Measurements from ENCODE around the gene PHKG2.

Gene PHKG2

DNA sequence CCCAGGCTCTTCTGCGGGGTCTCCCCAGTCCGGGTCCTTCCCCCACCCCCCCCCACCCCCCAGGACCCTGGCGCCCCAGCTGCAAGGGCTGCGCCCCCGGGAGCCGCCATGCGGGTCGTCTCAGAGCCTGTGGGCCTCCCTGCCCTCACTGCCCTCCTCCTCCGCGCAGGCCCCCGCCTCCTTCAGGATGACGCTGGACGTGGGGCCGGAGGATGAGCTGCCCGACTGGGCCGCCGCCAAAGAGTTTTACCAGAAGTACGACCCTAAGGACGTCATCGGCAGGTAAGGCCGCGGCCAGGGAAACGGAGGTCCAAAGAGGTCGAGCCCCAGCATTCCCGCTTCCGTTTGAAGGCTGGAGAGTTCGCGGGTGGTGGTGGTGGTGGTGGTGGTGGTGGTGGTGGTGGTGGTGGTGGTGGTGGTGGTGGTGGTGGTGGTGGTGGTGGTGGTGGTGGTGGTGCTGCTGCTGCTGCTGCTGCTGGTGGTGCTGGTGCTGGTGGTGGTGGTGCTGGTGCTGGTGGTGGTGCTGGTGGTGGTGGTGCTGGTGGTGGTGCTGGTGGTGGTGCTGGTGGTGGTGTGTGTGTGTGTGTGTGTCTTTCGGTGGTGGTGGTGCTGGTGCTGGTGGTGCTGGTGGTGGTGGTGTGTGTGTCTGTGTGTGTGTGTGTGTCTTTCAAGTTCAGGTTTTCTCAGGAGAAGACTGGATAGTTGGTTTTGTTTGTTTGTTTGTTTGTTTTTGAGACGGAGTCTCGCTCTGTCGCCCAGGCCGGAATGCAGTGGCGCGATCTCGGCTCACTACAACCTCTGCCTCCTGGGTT lies 615 bp downstream of the PHKG2 start:
- peak; percentile 59 for DNase-seq
- in situ Hi-C loops (cut with HindIII; ENCODE audit: low pct_ligation_motif_present, low pct_unique_long_range_greater_than_20kb, low sequenced_read_pairs) = no loop called here

DNA sequence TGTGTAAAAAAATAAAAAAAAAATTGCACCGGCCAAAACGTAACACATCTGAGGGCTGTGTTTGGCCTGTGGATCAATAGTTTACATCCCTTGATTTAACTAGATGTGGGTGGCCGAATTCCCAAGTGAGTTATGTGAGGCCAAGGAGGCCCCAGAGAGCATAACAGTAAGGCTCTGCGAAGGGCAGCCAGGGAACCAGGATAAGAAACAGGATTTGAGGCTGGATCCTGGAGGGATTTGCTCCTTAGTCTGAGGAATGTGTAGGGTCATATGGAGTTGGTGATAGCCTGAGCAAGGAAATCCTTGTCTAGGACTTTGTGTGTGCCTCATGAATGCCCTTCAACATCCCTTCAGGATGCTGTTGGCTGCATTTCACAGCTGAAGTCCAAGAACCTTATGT lies 2.0 kb downstream of the PHKG2 start:
- in situ Hi-C loops (cut with HindIII; ENCODE audit: low pct_ligation_motif_present, low pct_unique_long_range_greater_than_20kb, low sequenced_read_pairs) = no loop called here
- DNase-seq = no peak

- in situ Hi-C loops (cut with HindIII; ENCODE audit: low pct_ligation_motif_present, low pct_unique_long_range_greater_than_20kb, low sequenced_read_pairs) = no loop called here
- no peak for DNase-seq
Measured at GRCh38 chr16:30750876-30751465, 2.7 kb downstream of the PHKG2 start.

DNA sequence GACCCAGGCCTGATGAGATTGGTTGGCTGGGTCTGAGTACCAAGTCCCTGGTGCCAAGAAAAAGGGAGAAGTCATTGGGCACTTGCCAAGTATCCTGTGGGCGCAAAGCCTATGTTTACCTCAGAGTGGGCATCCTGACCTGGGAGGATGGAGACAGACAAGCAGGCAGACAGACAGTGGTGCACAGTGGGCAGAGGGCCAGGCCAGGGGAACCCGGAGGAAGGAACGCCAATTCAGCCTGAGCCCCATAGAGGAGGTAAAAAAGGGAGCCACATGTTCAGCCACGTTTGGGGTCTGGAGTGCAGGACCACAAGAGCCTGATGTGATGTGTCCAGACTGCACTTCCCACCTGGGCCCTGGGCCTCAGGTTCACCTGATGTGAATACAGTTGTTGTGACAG lies 5.4 kb downstream of the PHKG2 start:
- DNase-seq = no peak
- in situ Hi-C loops (cut with HindIII; ENCODE audit: low pct_ligation_motif_present, low pct_unique_long_range_greater_than_20kb, low sequenced_read_pairs) = no loop called here

- in situ Hi-C loops (cut with HindIII; ENCODE audit: low pct_ligation_motif_present, low pct_unique_long_range_greater_than_20kb, low sequenced_read_pairs) = no loop called here
- DNase-seq = no peak
Measured at GRCh38 chr16:30755955-30756780, 7.9 kb downstream of the PHKG2 start.

DNA sequence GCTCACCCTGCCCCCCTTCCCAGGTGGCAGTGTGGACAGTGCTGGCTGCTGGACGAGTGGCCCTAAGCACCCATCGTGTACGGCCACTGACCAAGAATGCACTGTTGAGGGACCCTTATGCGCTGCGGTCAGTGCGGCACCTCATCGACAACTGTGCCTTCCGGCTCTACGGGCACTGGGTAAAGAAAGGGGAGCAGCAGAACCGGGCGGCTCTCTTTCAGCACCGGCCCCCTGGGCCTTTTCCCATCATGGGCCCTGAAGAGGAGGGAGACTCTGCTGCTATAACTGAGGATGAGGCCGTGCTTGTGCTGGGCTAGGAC lies 8.5 kb downstream of the PHKG2 start:
- in situ Hi-C loops (cut with HindIII; ENCODE audit: low pct_ligation_motif_present, low pct_unique_long_range_greater_than_20kb, low sequenced_read_pairs) = no loop called here

GRCh38 chr16:30757316-30757715 lies 9.1 kb downstream of the PHKG2 start:
- in situ Hi-C loops (cut with HindIII; ENCODE audit: low pct_ligation_motif_present, low pct_unique_long_range_greater_than_20kb, low sequenced_read_pairs) = no loop called here
- DNase-seq = no peak

More for the DNA sequence above, 8.5 kb downstream of the PHKG2 start:
- no peak for DNase-seq

DNA sequence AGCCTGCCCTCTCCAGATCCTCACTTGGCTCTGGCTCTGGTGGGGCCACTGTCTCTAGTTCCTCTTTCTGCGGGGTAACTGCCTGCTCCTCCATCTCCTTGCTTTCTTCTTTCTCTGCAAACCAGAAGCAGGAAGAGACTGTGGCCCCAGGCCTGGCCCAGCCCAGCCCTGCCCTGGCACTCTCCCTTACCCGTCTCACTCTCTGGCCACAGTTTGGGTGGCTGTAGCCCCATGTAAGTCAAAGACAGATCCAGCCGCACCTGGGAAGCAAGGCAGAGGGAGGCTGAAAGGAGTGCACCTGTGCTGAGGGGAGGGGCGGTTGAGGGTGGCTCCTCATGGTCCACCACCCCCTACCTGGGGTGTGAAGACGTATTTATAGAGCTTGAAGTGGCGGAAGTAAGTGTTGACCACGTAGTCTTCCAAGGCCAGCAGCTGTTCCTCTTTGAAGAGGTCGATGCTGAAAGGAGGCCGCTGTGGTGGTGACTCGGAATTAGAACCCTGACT lies 10.8 kb downstream of the PHKG2 start:
- no peak for DNase-seq
- in situ Hi-C loops (cut with HindIII; ENCODE audit: low pct_ligation_motif_present, low pct_unique_long_range_greater_than_20kb, low sequenced_read_pairs) = no loop called here

- in situ Hi-C loops (cut with HindIII; ENCODE audit: low pct_ligation_motif_present, low pct_unique_long_range_greater_than_20kb, low sequenced_read_pairs) = no loop called here
- no peak for DNase-seq
Measured at GRCh38 chr16:30760001-30760559, 11.9 kb downstream of the PHKG2 start.

GRCh38 chr16:30760577-30761426 lies 12.6 kb downstream of the PHKG2 start:
- in situ Hi-C loops (cut with HindIII; ENCODE audit: low pct_ligation_motif_present, low pct_unique_long_range_greater_than_20kb, low sequenced_read_pairs) = no loop called here
- no peak for DNase-seq

GRCh38 chr16:30761427-30761927 lies 13.3 kb downstream of the PHKG2 start:
- peak; percentile 40 for DNase-seq
- in situ Hi-C loops (cut with HindIII; ENCODE audit: low pct_ligation_motif_present, low pct_unique_long_range_greater_than_20kb, low sequenced_read_pairs) = no loop called here

DNA sequence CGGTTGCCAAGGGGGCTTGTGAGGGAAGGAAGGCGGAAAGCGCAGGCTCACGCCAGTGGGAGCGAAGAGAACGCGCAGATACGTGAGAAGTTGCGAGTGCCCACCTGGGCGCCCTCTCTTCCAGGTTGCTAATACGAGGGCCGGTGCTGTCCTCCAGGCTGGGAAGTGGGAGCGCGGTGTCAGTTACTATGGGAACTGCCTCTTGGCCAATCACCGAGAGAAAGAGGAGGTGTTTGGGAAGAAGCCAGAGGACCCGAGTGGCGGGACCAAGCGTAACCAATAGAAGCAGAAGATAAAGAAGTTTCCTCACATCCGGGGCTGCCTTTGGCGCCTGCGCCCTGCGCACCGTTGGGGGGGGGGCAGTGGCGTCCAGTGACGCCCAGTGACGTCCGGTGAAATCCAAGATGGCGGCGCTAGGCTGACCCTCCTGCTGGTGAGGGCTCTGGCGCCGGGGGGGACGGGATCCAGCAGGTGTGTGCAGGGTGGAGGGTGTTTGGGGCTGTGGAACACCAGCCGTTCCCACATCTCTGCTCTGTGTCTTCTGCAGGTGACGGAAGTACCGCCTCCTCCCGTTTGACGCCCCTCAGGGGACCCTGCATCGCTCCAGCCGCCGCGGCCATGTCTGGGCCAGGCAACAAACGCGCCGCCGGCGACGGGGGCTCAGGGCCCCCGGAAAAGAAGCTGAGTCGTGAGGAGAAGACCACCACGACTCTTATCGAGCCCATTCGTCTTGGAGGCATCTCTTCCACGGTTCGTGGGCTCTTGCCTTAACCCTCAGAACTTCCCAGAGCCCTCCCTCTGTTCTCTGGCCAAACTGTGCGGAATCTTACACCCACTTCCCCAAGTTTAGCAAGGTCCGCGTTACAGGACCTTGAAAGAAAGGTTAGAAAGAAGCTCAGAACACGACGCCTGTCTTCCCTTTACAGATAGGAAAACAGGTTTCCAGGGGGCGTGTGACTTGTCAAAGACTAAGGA lies 14.0 kb downstream of the PHKG2 start, which contains the start of the genes CFAP119 and RNF40:
Gene CFAP119, minus strand, starts transcription at position 135 of the 975 bp plus-strand sequence. CDS start 314 bp downstream, outside the sequence.
Gene RNF40, plus strand, starts transcription at position 395 of the 975 bp plus-strand sequence. Its CDS starts 224 bp downstream, at position 619.
- in situ Hi-C loops (cut with HindIII; ENCODE audit: low pct_ligation_motif_present, low pct_unique_long_range_greater_than_20kb, low sequenced_read_pairs) = no loop called here
- DNase-seq = peak; percentile 99

DNA sequence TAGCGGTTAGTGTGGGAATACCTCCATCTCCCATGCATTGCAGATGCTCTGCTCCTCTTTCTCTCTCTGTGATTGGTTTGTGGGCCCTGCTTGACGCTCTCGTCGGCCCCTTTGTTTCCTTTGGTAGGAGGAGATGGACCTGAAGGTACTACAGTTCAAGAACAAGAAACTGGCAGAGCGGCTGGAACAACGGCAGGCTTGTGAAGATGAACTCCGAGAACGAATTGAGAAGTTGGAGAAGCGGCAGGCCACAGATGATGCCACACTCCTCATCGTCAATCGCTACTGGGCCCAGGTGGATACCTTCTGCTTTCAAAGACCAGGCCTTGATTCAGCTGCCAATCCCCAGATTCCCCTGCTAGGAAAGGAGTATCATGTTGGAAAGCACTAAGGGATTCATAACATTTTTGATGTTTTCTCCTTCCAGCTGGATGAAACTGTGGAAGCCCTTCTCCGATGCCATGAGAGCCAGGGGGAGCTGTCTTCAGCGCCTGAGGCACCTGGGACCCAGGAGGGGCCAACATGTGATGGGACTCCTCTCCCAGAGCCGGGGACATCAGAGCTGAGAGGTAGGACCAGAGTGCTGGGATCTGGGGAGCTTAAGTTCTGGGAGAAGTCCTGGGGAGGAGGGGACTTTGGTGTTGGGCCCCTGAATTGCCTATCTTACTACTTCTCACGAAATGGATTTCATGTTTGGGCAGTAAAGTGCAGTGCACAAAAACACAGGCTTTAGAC lies 14.9 kb downstream of the PHKG2 start:
- in situ Hi-C loops (cut with HindIII; ENCODE audit: low pct_ligation_motif_present, low pct_unique_long_range_greater_than_20kb, low sequenced_read_pairs) = no loop called here
- DNase-seq = no peak

DNA sequence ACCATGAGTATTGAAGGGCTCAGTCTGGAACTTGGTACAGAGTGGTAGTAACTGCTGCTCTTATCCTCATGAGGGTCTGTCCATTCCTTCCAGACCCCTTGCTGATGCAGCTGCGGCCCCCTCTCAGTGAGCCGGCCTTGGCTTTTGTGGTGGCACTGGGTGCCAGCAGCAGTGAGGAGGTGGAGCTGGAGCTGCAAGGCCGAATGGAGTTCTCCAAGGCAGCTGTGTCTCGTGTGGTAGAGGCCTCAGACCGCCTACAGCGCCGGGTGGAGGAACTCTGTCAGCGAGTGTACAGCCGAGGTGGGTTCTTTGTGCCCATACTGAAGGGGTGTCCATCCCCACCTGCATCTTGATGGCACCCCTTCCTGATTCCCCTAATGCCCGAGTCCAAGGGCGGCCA lies 15.9 kb downstream of the PHKG2 start:
- DNase-seq = no peak
- in situ Hi-C loops (cut with HindIII; ENCODE audit: low pct_ligation_motif_present, low pct_unique_long_range_greater_than_20kb, low sequenced_read_pairs) = no loop called here

- no peak for DNase-seq
- in situ Hi-C loops (cut with HindIII; ENCODE audit: low pct_ligation_motif_present, low pct_unique_long_range_greater_than_20kb, low sequenced_read_pairs) = no loop called here
Measured at GRCh38 chr16:30764816-30765465, 16.7 kb downstream of the PHKG2 start.
